TTC549 (cell line): ENCODE results near the gene PPARG.
"Not testable (repeated sequence)": the region's sequence is repeated elsewhere in the genome, so short reads cannot be mapped to it uniquely, and the experiment has no call there.

ENCODE experiments used
- FAIRE-seq: peaks from 2 replicates; lab custom pipeline; 2012; peaks lifted over from hg19 to GRCh38; lab: Jason Lieb, UNC

Gene PPARG

GRCh38 chr3:12464181-12464580 lies 175.3 kb downstream of the PPARG start:
- FAIRE-seq: no peak

GRCh38 chr3:12465151-12465835 lies 176.4 kb downstream of the PPARG start:
- FAIRE-seq: no peak

- no peak for FAIRE-seq
Observed at GRCh38 chr3:12465836-12466225, 177.0 kb downstream of the PPARG start.

GRCh38 chr3:12467746-12468145 lies 178.9 kb downstream of the PPARG start:
- no peak for FAIRE-seq

GRCh38 chr3:12468276-12468675 lies 179.4 kb downstream of the PPARG start:
- FAIRE-seq: no peak

GRCh38 chr3:12468757-12469156 lies 179.9 kb downstream of the PPARG start:
- no peak for FAIRE-seq

- FAIRE-seq: not testable (repeated sequence)
Observed at GRCh38 chr3:12469222-12469621, 180.4 kb downstream of the PPARG start.

- FAIRE-seq: no peak
Observed at GRCh38 chr3:12470111-12470510, 181.2 kb downstream of the PPARG start.

- FAIRE-seq: no peak
Observed at GRCh38 chr3:12470680-12471079, 181.8 kb downstream of the PPARG start.

- FAIRE-seq: no peak
Observed at GRCh38 chr3:12471241-12471640, 182.4 kb downstream of the PPARG start.

- FAIRE-seq: no peak
Observed at GRCh38 chr3:12472000-12472610, 183.2 kb downstream of the PPARG start.

- no peak for FAIRE-seq
Observed at GRCh38 chr3:12472796-12473195, 183.9 kb downstream of the PPARG start.

GRCh38 chr3:12473511-12473910 lies 184.6 kb downstream of the PPARG start:
- FAIRE-seq: no peak

- FAIRE-seq: no peak
Observed at GRCh38 chr3:12476238-12476897, 187.5 kb downstream of the PPARG start.

GRCh38 chr3:12477256-12477655 lies 188.4 kb downstream of the PPARG start:
- FAIRE-seq: no peak

- no peak for FAIRE-seq
Observed at GRCh38 chr3:12478326-12478725, 189.5 kb downstream of the PPARG start.

GRCh38 chr3:12479198-12479597 lies 190.3 kb downstream of the PPARG start:
- not testable (repeated sequence) for FAIRE-seq

GRCh38 chr3:12479919-12480427 lies 191.1 kb downstream of the PPARG start:
- FAIRE-seq: no peak

GRCh38 chr3:12483410-12483809 lies 194.5 kb downstream of the PPARG start:
- FAIRE-seq: no peak

- no peak for FAIRE-seq
Observed at GRCh38 chr3:12483872-12484197, 195.0 kb downstream of the PPARG start.
